Measurements from ENCODE around the gene TERB2.
A peak's percentile ranks its signal among the peaks of the same experiment; 100 is the strongest.
"Not testable (repeated sequence)": the region's sequence is repeated elsewhere in the genome, so short reads cannot be mapped to it uniquely, and the experiment has no call there.

TERB2 gene

GRCh38 chr15:45003731-45004410 lies 47.4 kb downstream of the TERB2 start:
- not testable (repeated sequence) for DNase-seq

DNA sequence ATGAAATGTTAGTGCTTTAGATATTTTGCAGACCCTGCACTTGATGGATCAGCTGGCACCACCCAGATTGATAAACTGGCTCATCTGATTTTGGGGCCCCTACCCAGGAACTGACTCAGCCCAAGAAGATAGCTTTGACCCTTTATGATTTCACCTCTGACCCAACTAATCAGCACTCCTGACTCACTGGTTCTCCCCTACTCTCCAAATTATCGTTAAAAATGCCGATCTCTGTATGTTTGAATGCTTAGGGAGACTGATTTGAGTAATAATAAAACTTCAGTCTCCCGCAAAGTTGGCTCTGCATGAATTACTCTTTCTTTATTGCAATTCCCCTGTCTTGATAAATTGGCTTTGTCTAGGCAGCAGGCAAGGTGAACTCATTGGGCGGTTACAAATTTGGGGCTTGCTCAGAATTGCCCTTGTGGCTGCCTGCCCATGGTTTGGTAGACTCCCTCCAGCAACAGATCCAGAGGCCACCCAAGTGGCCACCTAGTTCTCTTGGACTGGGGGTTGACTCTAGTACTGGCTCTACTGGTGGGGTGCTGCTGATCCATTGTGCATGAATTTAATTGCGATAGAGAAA lies 48.2 kb downstream of the TERB2 start:
- not testable (repeated sequence) for DNase-seq

- no peak for DNase-seq
Observed at GRCh38 chr15:45009046-45009445, 52.6 kb downstream of the TERB2 start.

GRCh38 chr15:45015114-45015513 lies 58.6 kb downstream of the TERB2 start:
- not testable (repeated sequence) for DNase-seq

- DNase-seq: not testable (repeated sequence)
Observed at GRCh38 chr15:45020222-45020900, 63.9 kb downstream of the TERB2 start.

DNA sequence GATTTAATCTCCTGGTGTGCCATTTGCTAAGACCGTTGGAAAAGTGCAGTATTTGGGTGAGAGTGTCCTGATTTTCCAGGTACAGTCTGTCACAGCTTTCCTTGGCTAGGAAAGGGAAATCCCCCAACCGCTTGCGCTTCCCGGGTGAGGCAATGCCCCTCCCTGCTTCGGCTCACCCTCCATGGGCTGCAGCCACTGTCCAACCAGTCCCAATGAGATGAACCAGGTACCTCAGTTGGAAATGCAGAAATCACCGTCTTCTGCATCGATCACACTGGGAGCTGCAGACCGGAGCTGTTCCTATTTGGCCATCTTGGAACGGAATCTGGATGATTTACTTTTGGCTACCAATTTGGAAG lies 64.4 kb downstream of the TERB2 start:
- DNase-seq: not testable (repeated sequence)

- DNase-seq: no peak
Observed at GRCh38 chr15:45021348-45021747, 64.9 kb downstream of the TERB2 start.

- DNase-seq: peak; percentile 90 to 97
Observed at GRCh38 chr15:45022871-45023658, 66.6 kb downstream of the TERB2 start, which contains the start of gene SORD. TSS of gene SORD (plus strand) at chr15:45023195. CDS start at chr15:45023284, 89 bp downstream.

GRCh38 chr15:45023659-45024225 lies 67.3 kb downstream of the TERB2 start:
- no peak for DNase-seq

- not testable (repeated sequence) for DNase-seq
Observed at GRCh38 chr15:45024649-45025048, 68.2 kb downstream of the TERB2 start.

DNA sequence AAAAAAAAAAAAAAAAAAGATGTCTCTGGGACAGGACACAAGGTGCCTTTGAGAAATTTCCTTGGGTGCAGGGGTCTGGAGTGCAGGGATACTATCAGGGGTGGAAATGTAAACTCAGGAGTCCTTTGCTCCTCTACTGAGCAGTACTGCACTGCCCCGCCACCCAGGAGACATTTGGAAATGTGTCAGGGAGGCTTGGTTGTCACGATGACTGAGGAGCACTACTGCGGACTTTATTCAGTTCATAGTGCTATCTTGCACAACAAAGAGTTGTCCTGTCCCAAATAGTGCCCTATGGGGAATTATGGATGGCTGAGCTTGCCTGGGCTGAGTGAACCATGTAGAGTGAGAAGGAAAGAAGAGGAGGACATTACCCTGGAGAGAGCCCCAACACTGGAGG lies 69.1 kb downstream of the TERB2 start:
- not testable (repeated sequence) for DNase-seq

DNA sequence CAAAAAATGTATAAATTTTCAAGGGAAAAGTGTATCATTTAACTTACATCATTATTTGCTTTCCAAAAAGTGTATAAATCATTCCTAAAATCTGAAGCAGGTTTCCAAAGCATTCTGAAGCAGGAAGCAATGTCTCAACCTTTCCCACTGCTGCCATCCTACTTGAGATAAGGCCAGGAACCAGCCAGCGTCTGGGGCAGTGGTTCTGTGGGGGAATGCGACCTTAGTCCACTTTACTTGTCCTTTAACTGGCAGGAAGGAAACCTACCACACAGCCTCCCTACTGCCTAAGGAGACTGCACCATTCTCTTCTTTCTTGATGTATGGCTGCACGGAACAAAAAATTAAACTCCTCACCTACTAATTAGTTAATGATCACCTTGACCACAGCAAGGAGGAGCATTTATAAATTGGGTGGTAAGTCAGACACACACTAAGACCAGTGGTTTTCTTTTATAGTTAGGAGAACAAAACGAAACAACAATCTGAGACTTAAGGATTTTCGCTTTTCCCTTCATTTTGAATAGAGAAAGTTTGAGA lies 70.2 kb downstream of the TERB2 start:
- DNase-seq: no peak

- no peak for DNase-seq
Observed at GRCh38 chr15:45027220-45027619, 70.7 kb downstream of the TERB2 start.

Data from stimulated activated CD4-positive, alpha-beta T cell treated with anti-CD3 and anti-CD28 coated beads, Interleukin-4, amount 100 ng/mL, for 4 hours (primary cell).